Subcutaneous adipose tissue (tissue), 4 donors: Measurements from ENCODE around the gene PCP2. TPM values are rescaled to one million over a fixed set of nuclear protein-coding genes. Genes with fewer than 3 reads are reported as not detected.

Experiments
- total RNA-seq, 4 donors: library from RNA; depleted of rRNA; stranded (reverse); fragments of >200 nt; gene quantifications; one replicate each; pipeline ENCODE4 v1.1.0, GENCODE V29; 2016
- TF ChIP-seq, protein P1 (sequence below): fragments of 450-650 bp; IDR thresholded peaks from one replicate; pipeline ENCODE4 v1.5.1; 2016; ENCODE audit warnings: low read depth, mild to moderate bottlenecking, control low read depth, antibody characterized with exemption, moderate library complexity

PCP2 gene
- total RNA-seq, 4 donors from 2014 or later: not detected

DNA sequence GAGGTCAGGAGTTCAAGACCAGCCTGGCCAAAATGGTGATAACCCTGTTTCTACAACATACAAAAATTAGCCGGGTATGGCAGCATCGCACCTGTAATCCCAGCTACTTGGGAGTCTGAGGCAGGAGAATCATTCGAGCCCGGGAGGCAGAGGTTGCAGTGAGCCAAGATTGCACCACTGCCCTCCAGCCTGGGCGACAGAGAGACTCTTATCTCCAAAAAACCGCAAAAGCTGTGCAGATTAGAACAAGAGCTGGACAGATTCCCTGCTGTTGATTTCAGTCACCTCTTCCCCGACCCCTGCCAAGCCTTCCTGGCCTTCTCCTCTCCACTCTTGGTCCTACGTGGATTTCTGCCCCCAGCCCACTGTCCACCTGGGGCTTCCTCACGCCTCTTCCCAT lies 29.6 kb downstream of the PCP2 start:
- TF ChIP-seq, protein P1, sequence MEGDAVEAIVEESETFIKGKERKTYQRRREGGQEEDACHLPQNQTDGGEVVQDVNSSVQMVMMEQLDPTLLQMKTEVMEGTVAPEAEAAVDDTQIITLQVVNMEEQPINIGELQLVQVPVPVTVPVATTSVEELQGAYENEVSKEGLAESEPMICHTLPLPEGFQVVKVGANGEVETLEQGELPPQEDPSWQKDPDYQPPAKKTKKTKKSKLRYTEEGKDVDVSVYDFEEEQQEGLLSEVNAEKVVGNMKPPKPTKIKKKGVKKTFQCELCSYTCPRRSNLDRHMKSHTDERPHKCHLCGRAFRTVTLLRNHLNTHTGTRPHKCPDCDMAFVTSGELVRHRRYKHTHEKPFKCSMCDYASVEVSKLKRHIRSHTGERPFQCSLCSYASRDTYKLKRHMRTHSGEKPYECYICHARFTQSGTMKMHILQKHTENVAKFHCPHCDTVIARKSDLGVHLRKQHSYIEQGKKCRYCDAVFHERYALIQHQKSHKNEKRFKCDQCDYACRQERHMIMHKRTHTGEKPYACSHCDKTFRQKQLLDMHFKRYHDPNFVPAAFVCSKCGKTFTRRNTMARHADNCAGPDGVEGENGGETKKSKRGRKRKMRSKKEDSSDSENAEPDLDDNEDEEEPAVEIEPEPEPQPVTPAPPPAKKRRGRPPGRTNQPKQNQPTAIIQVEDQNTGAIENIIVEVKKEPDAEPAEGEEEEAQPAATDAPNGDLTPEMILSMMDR: no peak

DNA sequence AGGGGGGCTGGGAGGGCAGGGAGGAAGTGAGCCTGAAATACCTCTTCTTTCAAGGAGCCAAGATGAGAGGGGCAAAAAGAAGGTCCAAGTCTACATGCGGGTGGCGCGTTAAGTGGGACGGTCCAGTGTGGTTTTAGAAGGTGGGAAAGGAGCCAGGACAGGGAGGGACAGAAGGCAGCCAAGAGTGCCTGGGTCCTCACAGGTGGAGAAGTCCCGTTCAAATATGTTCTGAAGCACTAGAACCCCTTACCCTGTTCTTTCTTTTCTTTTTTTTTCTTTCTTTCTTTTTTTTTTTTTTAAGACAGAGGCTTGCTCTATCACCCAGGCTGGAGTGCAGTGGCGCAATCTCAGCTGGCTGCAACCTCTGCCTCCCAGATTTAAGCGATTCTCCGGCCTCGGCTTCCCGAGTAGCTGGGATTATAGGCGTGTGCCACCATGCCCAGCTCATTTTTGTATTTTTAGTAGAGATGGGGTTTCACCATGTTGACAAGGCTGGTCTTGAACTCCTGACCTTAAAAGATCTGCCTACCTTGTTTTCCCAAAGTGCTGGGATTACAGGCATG lies 30.5 kb downstream of the PCP2 start:
- TF ChIP-seq, protein P1: no peak

DNA sequence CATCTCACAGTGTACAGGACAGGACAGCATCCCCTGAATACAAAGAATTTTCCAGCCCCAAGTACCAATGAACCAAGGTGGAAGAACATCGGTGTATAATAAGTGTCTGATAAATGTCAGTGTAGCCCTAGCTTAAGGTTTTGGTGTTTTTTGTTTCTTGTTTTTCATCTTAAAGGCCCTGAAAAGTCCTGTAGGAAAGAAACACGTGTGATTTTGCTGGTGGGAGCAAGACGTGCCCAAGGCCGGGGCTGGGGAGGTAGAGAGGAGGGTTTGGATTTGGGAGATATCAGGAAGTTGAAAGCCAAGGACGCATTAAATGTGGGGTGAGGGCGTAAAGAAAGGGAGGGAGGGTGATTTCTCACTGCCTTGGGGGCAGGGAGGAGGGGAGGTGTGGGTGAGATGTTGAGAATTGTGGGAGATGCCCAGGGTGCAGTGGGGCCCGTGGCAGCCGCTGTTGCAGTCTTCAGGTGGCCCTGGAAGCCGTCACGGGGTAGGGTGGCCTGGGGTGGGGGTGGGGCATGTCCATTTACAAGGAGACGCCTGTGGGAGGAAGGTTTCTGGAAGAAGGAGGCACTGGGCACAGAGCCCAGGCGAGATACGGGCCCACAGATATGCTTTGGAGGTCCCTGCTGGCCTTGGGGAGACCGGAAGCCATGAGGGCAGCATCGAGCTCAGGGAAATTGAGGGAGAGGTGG lies 31.1 kb downstream of the PCP2 start:
- TF ChIP-seq, protein P1: no peak

DNA sequence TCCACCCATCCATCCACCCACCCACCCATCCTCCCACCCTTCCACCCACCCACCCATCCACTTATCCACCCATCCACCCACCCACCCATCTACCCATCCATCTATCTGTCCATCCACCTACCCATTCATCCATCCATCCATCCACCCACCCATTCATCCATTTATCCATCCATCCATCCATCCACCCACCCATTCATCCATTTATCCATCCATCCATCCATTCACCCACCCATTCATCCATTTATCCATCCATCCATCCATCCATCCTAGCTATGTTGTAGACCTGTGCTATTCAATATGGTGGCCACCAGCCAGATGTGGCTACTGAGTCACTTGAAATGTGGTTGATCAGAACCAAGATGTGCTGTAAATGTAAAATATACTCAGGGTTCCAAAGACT lies 32.8 kb downstream of the PCP2 start:
- TF ChIP-seq, protein P1: no peak

DNA sequence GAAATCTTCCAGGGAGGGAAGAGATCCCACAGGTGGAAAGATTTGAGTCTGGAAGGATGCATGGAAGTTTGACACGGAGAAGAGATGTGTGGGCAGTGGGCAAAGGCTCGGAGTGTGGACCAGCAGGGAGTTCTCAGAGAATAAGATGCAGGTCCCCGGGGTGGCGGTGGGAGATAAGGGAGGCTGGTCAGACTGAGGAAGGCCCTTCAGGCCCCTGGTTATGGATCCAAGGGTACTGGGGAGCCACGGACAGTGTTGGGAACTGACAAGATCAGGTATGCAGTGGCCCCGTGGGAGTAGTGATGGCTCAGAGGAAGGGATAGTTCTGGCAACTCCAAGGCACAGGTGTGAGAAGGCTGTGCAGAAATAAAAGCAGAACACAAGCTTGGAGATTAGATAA lies 35.3 kb downstream of the PCP2 start:
- TF ChIP-seq, protein P1: no peak

DNA sequence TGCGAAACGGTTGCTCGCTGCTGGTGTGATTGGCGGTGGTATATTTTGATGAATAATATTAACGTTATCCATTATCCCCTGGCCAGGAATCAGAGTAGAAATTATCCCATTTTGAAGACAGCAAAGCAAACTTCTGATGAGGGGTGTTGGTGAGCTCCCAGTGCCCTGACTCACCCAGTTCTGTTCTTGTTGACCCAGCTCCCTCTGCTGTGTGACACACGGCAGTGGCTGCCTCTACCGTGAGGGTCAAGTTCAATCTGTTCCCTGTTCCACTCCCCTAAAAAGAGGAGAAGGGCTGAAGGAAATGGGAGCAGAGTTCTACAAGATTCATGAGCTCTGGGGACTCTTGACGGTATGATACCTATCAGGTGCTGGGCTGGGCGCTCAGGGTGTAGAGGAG lies 35.8 kb downstream of the PCP2 start:
- TF ChIP-seq, protein P1: no peak

DNA sequence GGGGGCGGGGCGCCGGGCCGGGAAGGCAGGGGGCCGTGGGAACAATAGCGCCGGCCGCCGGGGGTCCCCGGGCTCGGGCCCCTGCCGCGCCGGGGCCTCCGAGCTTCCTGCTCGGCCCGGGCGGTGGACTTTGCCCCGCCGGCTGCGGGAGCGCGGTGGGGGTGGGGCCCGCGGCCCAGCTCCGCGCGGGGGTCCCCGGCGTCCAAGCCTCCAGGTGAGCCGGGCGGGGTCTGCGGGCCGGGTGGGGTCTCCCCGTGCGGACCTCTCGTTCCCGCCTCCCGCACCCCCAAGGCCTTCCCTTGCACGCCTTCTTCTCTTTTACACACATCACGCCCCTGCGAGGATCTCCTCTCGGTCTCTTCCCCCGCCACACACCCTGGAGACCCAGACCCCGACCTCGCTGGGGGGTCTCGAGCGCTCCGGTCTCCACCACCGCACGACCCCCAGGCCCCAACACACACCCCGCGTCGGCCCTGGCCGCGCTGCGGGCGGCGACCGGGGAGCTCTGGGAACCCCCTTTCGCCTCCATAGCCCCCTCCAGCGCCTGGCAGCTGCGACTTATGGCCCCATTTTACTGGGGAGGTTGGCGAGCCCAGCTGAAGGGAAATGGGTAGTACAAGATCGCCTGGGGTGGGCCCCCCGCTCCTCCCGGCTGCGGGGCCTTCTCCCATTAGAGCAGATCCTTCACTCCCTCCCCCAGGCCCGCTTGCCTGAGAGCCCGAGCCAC lies 37.1 kb downstream of the PCP2 start:
- TF ChIP-seq, protein P1: no peak
